ENCODE results near the gene FUT1. TPM values are rescaled to one million over a fixed set of nuclear protein-coding genes. Genes with fewer than 3 reads are reported as not detected.
"Not testable (repeated sequence)": the region's sequence is repeated elsewhere in the genome, so short reads cannot be mapped to it uniquely, and the experiment has no call there.

Gene FUT1
- total RNA-seq (ENCODE audit: insufficient read depth, low replicate concordance) = 1.4 TPM

- DNase-seq (ENCODE audit: low spot score) = peak; percentile 74
These were observed at the start of gene FUT1 for GRCh38 chr19:48752496-48753365. Gene FUT1 (minus strand): TSS chr19:48752641. CDS start chr19:48751281, 1,360 bp downstream.

GRCh38 chr19:48799358-48800300 is 47.2 kb upstream of the FUT1 start:
- DNase-seq (ENCODE audit: low spot score) = no peak

GRCh38 chr19:48798937-48799336 is 46.5 kb upstream of the FUT1 start:
- DNase-seq (ENCODE audit: low spot score) = no peak

- DNase-seq (ENCODE audit: low spot score) = no peak
These were observed 44.7 kb upstream of the FUT1 start for GRCh38 chr19:48797103-48797502.

- DNase-seq (ENCODE audit: low spot score) = no peak
These were observed 44.0 kb upstream of the FUT1 start for GRCh38 chr19:48796298-48797083.

- DNase-seq (ENCODE audit: low spot score) = no peak
These were observed 43.2 kb upstream of the FUT1 start for GRCh38 chr19:48795685-48796070.

GRCh38 chr19:48795055-48795684 is 42.7 kb upstream of the FUT1 start:
- peak; percentile 97 for DNase-seq (ENCODE audit: low spot score)

GRCh38 chr19:48794291-48794690 is 41.9 kb upstream of the FUT1 start:
- no peak for DNase-seq (ENCODE audit: low spot score)

GRCh38 chr19:48793271-48793670 is 40.8 kb upstream of the FUT1 start:
- no peak for DNase-seq (ENCODE audit: low spot score)

GRCh38 chr19:48787331-48787730 is 34.9 kb upstream of the FUT1 start:
- DNase-seq (ENCODE audit: low spot score) = not testable (repeated sequence)

GRCh38 chr19:48786422-48786821 is 34.0 kb upstream of the FUT1 start:
- not testable (repeated sequence) for DNase-seq (ENCODE audit: low spot score)

- no peak for DNase-seq (ENCODE audit: low spot score)
These were observed 32.1 kb upstream of the FUT1 start for GRCh38 chr19:48784527-48784926.

- DNase-seq (ENCODE audit: low spot score) = peak; percentile 62
These were observed 28.4 kb upstream of the FUT1 start for GRCh38 chr19:48780631-48781391.

GRCh38 chr19:48779636-48780035 is 27.2 kb upstream of the FUT1 start:
- DNase-seq (ENCODE audit: low spot score) = no peak

- DNase-seq (ENCODE audit: low spot score) = no peak
These were observed 25.3 kb upstream of the FUT1 start for GRCh38 chr19:48777720-48778119.

GRCh38 chr19:48777139-48777538 is 24.7 kb upstream of the FUT1 start:
- no peak for DNase-seq (ENCODE audit: low spot score)

- DNase-seq (ENCODE audit: low spot score) = no peak
These were observed 20.1 kb upstream of the FUT1 start for GRCh38 chr19:48772503-48772953.

- DNase-seq (ENCODE audit: low spot score) = no peak
These were observed 18.5 kb upstream of the FUT1 start for GRCh38 chr19:48770734-48771472.

- no peak for DNase-seq (ENCODE audit: low spot score)
These were observed 17.8 kb upstream of the FUT1 start for GRCh38 chr19:48770266-48770665.

Data from umbilical cord (tissue), 2 donors.